ENCODE measurements around the gene VANGL2. TPM values are rescaled to one million over a fixed set of nuclear protein-coding genes. Genes with fewer than 3 reads are reported as not detected.

VANGL2 gene
- total and polyA plus RNA-seq, 9 of the 15 experiments (the other 6 are each of a cell fraction or from before 2014, with no cell fraction given) = 0.28 to 4.0 (median 0.98) TPM

- TF ChIP-seq NEUROD1 (IDR thresholded peaks at IDR 0.05; ENCODE audit: borderline replicate concordance, low read depth, low read length, partially characterized antibody) = peak; percentile 88
- TF ChIP-seq CTCFL (IDR thresholded peaks at IDR 0.05; ENCODE audit: borderline replicate concordance, insufficient read depth, low read depth, low read length, poor library complexity, severe bottlenecking) = no peak
- peak; percentile 36 for TF ChIP-seq SAP30 (IDR thresholded peaks at IDR 0.05; ENCODE audit: borderline replicate concordance, insufficient read depth, low read depth, low read length, poor library complexity, severe bottlenecking)
- peak; percentile 42 for TF ChIP-seq TBP (optimal IDR thresholded peaks at IDR 0.05; ENCODE audit: low read depth, low read length)
- no peak for TF ChIP-seq ZNF408 (CRISPR knock-in tag; IDR thresholded peaks at IDR 0.05; ENCODE audit: low read depth)
- TF ChIP-seq GMEB1 (CRISPR knock-in tag; IDR thresholded peaks at IDR 0.05) = peak; percentile 47; the same call in 1 of the 2 replicates
- TF ChIP-seq PCBP1 (IDR thresholded peaks at IDR 0.05; ENCODE audit: low read depth, low read length, poor library complexity, severe bottlenecking) = peak; percentile 99
- TF ChIP-seq ZNF444 (CRISPR knock-in tag; IDR thresholded peaks at IDR 0.05) = no peak
- peak; percentile 99 for TF ChIP-seq EP300 (IDR thresholded peaks at IDR 0.05; ENCODE audit: low read length)
- no peak for TF ChIP-seq POLR3G (IDR thresholded peaks at IDR 0.05; ENCODE audit: extremely low read depth, insufficient read length, insufficient replicate concordance)
- TF ChIP-seq CBX3 (IDR thresholded peaks at IDR 0.05; ENCODE audit: borderline replicate concordance in 1 of 2, low read length in 2 of 2) = peak in 1 of 2 experiments; percentile 49; a peak in 1 of 3 replicates
- peak; percentile 27; the same call in 1 of the 2 replicates for TF ChIP-seq MTA3 (IDR thresholded peaks at IDR 0.05; ENCODE audit: borderline replicate concordance)
- TF ChIP-seq KDM1A (IDR thresholded peaks at IDR 0.05) = 0 out of 4 replicates have a peak, but pooled peaks of 1 of the 2 experiments have one; percentile 31
- no peak for TF ChIP-seq SIN3B (IDR thresholded peaks at IDR 0.05; ENCODE audit: low read depth)
- no peak for TF ChIP-seq DPF2 (IDR thresholded peaks at IDR 0.05)
- peak; percentile 80 to 82 for TF ChIP-seq MAZ (CRISPR knock-in tag; conservative IDR thresholded peaks at IDR 0.05 in 1 of 2, IDR thresholded peaks at IDR 0.05 in 1 of 2)
- no peak for TF ChIP-seq TAL1 (IDR thresholded peaks at IDR 0.05)
- peak; percentile 61 for TF ChIP-seq RBFOX2 (IDR thresholded peaks at IDR 0.05; ENCODE audit: low read depth, low read length)
- TF ChIP-seq HDAC6 (IDR thresholded peaks at IDR 0.05; ENCODE audit: low read depth, low read length) = no peak
- TF ChIP-seq HNRNPL (IDR thresholded peaks at IDR 0.05; ENCODE audit: low read depth, low read length) = peak; percentile 60; the same call in 1 of the 2 replicates
- no peak for TF ChIP-seq RUNX1 (IDR thresholded peaks at IDR 0.05; ENCODE audit: low read depth)
- no peak for TF ChIP-seq SIX5 (IDR thresholded peaks at IDR 0.05; ENCODE audit: borderline replicate concordance in 1 of 2, insufficient read depth in 1 of 2, low read depth in 1 of 2, low read length in 2 of 2)
- TF ChIP-seq ZC3H4 (CRISPR knock-in tag; IDR thresholded peaks at IDR 0.05; ENCODE audit: borderline replicate concordance) = no peak
These were observed at the start of gene VANGL2 (continued) for GRCh38 chr1:160400223-160400645.

Data from K562 (cell line).